CD14-positive monocyte (primary cell): ENCODE measurements around the gene LAPTM4A. TPM values are rescaled to one million over a fixed set of nuclear protein-coding genes. Genes with fewer than 3 reads are reported as not detected.
A peak's percentile ranks its signal among the peaks of the same experiment; 100 is the strongest.

Source experiments
- DNase-seq, 3 donors: peaks; one replicate each; pipeline ENCODE4 v3.0.0-alpha.2; 2011 to 2022
- H2AFZ ChIP-seq: 2 replicates; pipeline ENCODE4 v1.6.0; 2012; ENCODE audit warnings: mild to moderate bottlenecking, low read depth, low read length, inconsistent platforms; ENCODE audit not compliant: insufficient read depth, poor library complexity, severe bottlenecking
- H3K27ac ChIP-seq, 2 donors: 1 replicate in 1 of 2; 2 replicates in 1 of 2; pipeline ENCODE4 v1.5.1; 2012 to 2013; ENCODE audit warnings: low read length in 2 of 2, control low read depth in 1 of 2, inconsistent platforms in 1 of 2, low read depth in 1 of 2, mild to moderate bottlenecking in 1 of 2
- H3K27me3 ChIP-seq, 2 donors: one replicate each; pipeline versions ENCODE4 v1.6.0 to v1.6.1; 2011 to 2013; ENCODE audit warnings: low read length in 2 of 2; ENCODE audit not compliant: control insufficient read depth in 2 of 2, insufficient read depth in 2 of 2
- H3K36me3 ChIP-seq, 2 donors: replicated peaks in 1 of 2; 1 replicate in 1 of 2; 2 replicates in 1 of 2; pipeline versions ENCODE4 v1.5.1 to v1.6.1; 2012 to 2013; ENCODE audit warnings: low read length in 2 of 2, control low read depth in 1 of 2, inconsistent platforms in 1 of 2, mild to moderate bottlenecking in 1 of 2; ENCODE audit not compliant: insufficient read depth in 2 of 2, control insufficient read depth in 1 of 2
- H3K4me1 ChIP-seq, 2 donors: 1 replicate in 1 of 2; 2 replicates in 1 of 2; pipeline versions ENCODE4 v1.5.1 to v1.6.1; 2012 to 2013; ENCODE audit warnings: low read length in 2 of 2, control low read depth in 1 of 2, inconsistent platforms in 1 of 2, mild to moderate bottlenecking in 1 of 2, moderate library complexity in 1 of 2; ENCODE audit not compliant: insufficient read depth in 2 of 2, control insufficient read depth in 1 of 2
- H3K4me2 ChIP-seq: replicated peaks from 2 replicates; pipeline ENCODE3; 2012; ENCODE audit warnings: low read length, moderate library complexity, mild to moderate bottlenecking; ENCODE audit not compliant: poor library complexity, severe bottlenecking; ENCODE audit errors: extremely low read depth
- H3K4me3 ChIP-seq, 3 experiments: fragments of 200-600 bp in 1 of 3; sonication (generic) in 1 of 3; replicated peaks in 1 of 3; 1 replicate in 2 of 3; 2 replicates in 1 of 3; pipeline ENCODE4 v1.5.1; 2011 to 2013; ENCODE audit warnings: low read length in 3 of 3, mild to moderate bottlenecking in 3 of 3, control low read depth in 2 of 3, low read depth in 2 of 3, inconsistent platforms in 1 of 3, moderate library complexity in 1 of 3
- H3K79me2 ChIP-seq: 2 replicates; pipeline ENCODE4 v1.6.0; 2012; ENCODE audit warnings: mild to moderate bottlenecking, control low read depth, inconsistent platforms, low read length, moderate library complexity; ENCODE audit not compliant: insufficient read depth
- H3K9ac ChIP-seq: 2 replicates; pipeline ENCODE4 v1.6.0; 2017; ENCODE audit warnings: low read length, mild to moderate bottlenecking; ENCODE audit not compliant: insufficient read depth, poor library complexity, severe bottlenecking
- H3K9me3 ChIP-seq, 2 donors: replicated peaks in 1 of 2; 1 replicate in 1 of 2; 2 replicates in 1 of 2; pipeline versions ENCODE4 v1.5.1 to v1.6.1; 2012 to 2013; ENCODE audit warnings: low read length in 2 of 2, control low read depth in 1 of 2; ENCODE audit not compliant: control insufficient read depth in 1 of 2, insufficient read depth in 1 of 2
- H4K20me1 ChIP-seq: 2 replicates; pipeline ENCODE4 v1.6.0; 2012; ENCODE audit warnings: mild to moderate bottlenecking, low read length, control low read depth, moderate library complexity; ENCODE audit not compliant: insufficient read depth
- H3K27ac Mint-ChIP-seq, 7 donors: one replicate each; pipeline ENCODE4 v1.8.0; 2020; ENCODE audit warnings: mild to moderate bottlenecking in 7 of 7, mixed read lengths in 7 of 7, moderate library complexity in 6 of 7, inconsistent platforms in 2 of 7
- H3K27me3 Mint-ChIP-seq, 3 donors: one replicate each; pipeline ENCODE4 v1.8.0; 2021 to 2022; ENCODE audit warnings: low read depth in 3 of 3, mild to moderate bottlenecking in 3 of 3, mixed read lengths in 3 of 3, moderate library complexity in 3 of 3, inconsistent platforms in 1 of 3
- H3K36me3 Mint-ChIP-seq, 2 donors: one replicate each; pipeline ENCODE4 v1.8.0; 2020; ENCODE audit warnings: mixed read lengths in 2 of 2, inconsistent platforms in 1 of 2, mild to moderate bottlenecking in 1 of 2
- H3K4me1 Mint-ChIP-seq: one replicate; pipeline ENCODE4 v1.8.0; 2020; ENCODE audit warnings: mild to moderate bottlenecking, mixed read lengths
- H3K4me3 Mint-ChIP-seq, 2 donors: one replicate each; pipeline ENCODE4 v1.8.0; 2020; ENCODE audit warnings: mild to moderate bottlenecking in 2 of 2, mixed read lengths in 2 of 2, moderate library complexity in 1 of 2
- H3K9me3 Mint-ChIP-seq, 7 donors: one replicate each; pipeline ENCODE4 v1.8.0; 2020 to 2022; ENCODE audit warnings: mixed read lengths in 7 of 7, mild to moderate bottlenecking in 6 of 7, moderate library complexity in 6 of 7, inconsistent platforms in 2 of 7
- CTCF ChIP-seq: fragments of 200-600 bp; IDR thresholded peaks from one replicate; pipeline ENCODE4 v1.8.0; 2022; ENCODE audit warnings: antibody characterized with exemption, mild to moderate bottlenecking
- WGBS: methylation state at CpG from one replicate; pipeline ENCODE4 v1.1.5; 2013; ENCODE audit warnings: missing lambda C conversion rate; ENCODE audit not compliant: insufficient coverage; 5-methylcytosine and 5-hydroxymethylcytosine counted together
- intact Hi-C, 2 donors: fragments of 100-400 bp; cut with micrococcal nuclease; formaldehyde crosslinking; loops; one replicate each; pipeline versions ENCODE4 v1.15.0 to v1.15.1; 2023
- polyA plus RNA-seq, 3 donors: library from polyadenylated mRNA; depleted of rRNA in 1 of 3; unstranded in 2 of 3; stranded (reverse) in 1 of 3; fragments of 300-500 nt in 2 of 3; fragments of >200 nt in 1 of 3; fragmentation: Illumina TruSeq in 2 of 3; gene quantifications; 1 replicate in 2 of 3; 2 replicates in 1 of 3; pipeline ENCODE4 v1.2.3, GENCODE V29; 2012 to 2021

The LAPTM4A gene
- polyA plus RNA-seq, 3 donors, result 182 to 442 (median 421) TPM

GRCh38 chr2:20099780-20100179 lies 48.4 kb upstream of the LAPTM4A start:
- peaks cover 3 to 6% (median 5%) of the 10 kb centered on the region in 3 donors for H3K27me3 Mint-ChIP-seq
- H3K9me3 ChIP-seq, result peaks cover 10% of the 10 kb centered on the region in 2 donors
- no peaks in the 10 kb centered on the region for H3K36me3 ChIP-seq
- no peak overlapping the region for H2AFZ ChIP-seq
- H3K4me1 Mint-ChIP-seq, result peaks cover 3% of the 10 kb centered on the region
- H3K27ac ChIP-seq, result no peak overlapping the region
- WGBS, result 90% methylated on average over 5 of the region's 6 CpGs
- no peak overlapping the region for H3K4me3 Mint-ChIP-seq
- no peak for DNase-seq
- no peak overlapping the region for H3K27ac Mint-ChIP-seq
- H3K79me2 ChIP-seq, result no peaks in the 10 kb centered on the region
- intact Hi-C loops, result loop anchor here in 1 of 2 donors (5.0 kb wide), 2 partner anchors 82 to 142 kb away; no protein-coding TSS in a partner anchor
- no peak overlapping the region for H3K4me2 ChIP-seq
- TF ChIP-seq CTCF, result no peak
- H3K36me3 Mint-ChIP-seq, result no peaks in the 10 kb centered on the region
- peaks cover 7 to 17% (median 13%) of the 10 kb centered on the region in 7 donors for H3K9me3 Mint-ChIP-seq
- no peaks in the 10 kb centered on the region for H4K20me1 ChIP-seq
- no peaks in the 10 kb centered on the region for H3K4me1 ChIP-seq
- H3K4me3 ChIP-seq, result no peak overlapping the region
- H3K27me3 ChIP-seq, result no peaks in the 10 kb centered on the region
- H3K9ac ChIP-seq, result no peak overlapping the region

- Mint-ChIP-seq H3K36me3 (no peaks in the 10 kb centered on the region), H3K9me3 (peaks cover 7 to 17% (median 13%) of the 10 kb centered on the region in 7 donors), H3K27ac (no peak overlapping the region), H3K4me1 (peaks cover 3% of the 10 kb centered on the region), H3K4me3 (no peak overlapping the region), H3K27me3 (peaks cover 6 to 9% (median 8%) of the 10 kb centered on the region in 3 donors)
- Histone ChIP-seq H3K4me3 (no peak overlapping the region), H3K4me2 (no peak overlapping the region), H4K20me1 (no peaks in the 10 kb centered on the region), H3K9ac (no peak overlapping the region), H3K36me3 (no peaks in the 10 kb centered on the region), H3K27me3 (no peaks in the 10 kb centered on the region), H3K27ac (no peak overlapping the region), H3K79me2 (no peaks in the 10 kb centered on the region), H3K4me1 (no peaks in the 10 kb centered on the region), H3K9me3 (peaks cover 10% of the 10 kb centered on the region in 2 donors), H2AFZ (no peak overlapping the region)
- peak; percentile 74 to 77 (median 75) for DNase-seq
- intact Hi-C loops, result loop anchor here (1.0 to 5.0 kb wide), 3 partner anchors 81 to 141 kb away; no protein-coding TSS in a partner anchor
- TF ChIP-seq CTCF, result peak; percentile 90
- WGBS, result 31% methylated on average over 18 of the region's 21 CpGs
Measured at GRCh38 chr2:20097889-20098714, 46.7 kb upstream of the LAPTM4A start.
